Tibial artery (tissue), 4 donors: ENCODE data around the gene IDH3B.
A peak's percentile ranks its signal among the peaks of the same experiment; 100 is the strongest.

Source experiments
- DNase-seq, 2 donors: peaks; one replicate each; pipeline ENCODE4 v3.0.0-alpha.2; 2019
- H3K27ac ChIP-seq, 2 donors: fragments of 200-600 bp; sonication (generic) in 1 of 2; 1 replicate in 1 of 2; 2 replicates in 1 of 2; pipeline ENCODE4 v1.5.1; 2018 to 2019; ENCODE audit warnings: mild to moderate bottlenecking in 1 of 2
- H3K27me3 ChIP-seq, 2 donors: fragments of 200-600 bp; sonication (generic) in 1 of 2; one replicate each; pipeline versions ENCODE4 v1.5.1 to v1.6.0; 2016 to 2019
- H3K36me3 ChIP-seq, 3 donors: fragments of 200-600 bp; sonication (generic) in 2 of 3; one replicate each; pipeline ENCODE4 v1.5.1; 2016 to 2019; ENCODE audit warnings: mild to moderate bottlenecking in 2 of 3
- H3K4me1 ChIP-seq, 4 donors: fragments of 200-600 bp; sonication (generic) in 2 of 4; 1 replicate in 3 of 4; 2 replicates in 1 of 4; pipeline ENCODE4 v1.5.1; 2016 to 2019
- H3K4me3 ChIP-seq, 2 donors: fragments of 200-600 bp; sonication (generic) in 1 of 2; 1 replicate in 1 of 2; 2 replicates in 1 of 2; pipeline ENCODE4 v1.5.1; 2018 to 2019; ENCODE audit warnings: mild to moderate bottlenecking in 2 of 2
- H3K9me3 ChIP-seq, 3 donors: fragments of 200-600 bp; sonication (generic) in 1 of 3; one replicate each; pipeline ENCODE4 v1.5.1; 2016 to 2019
- intact Hi-C: fragments of 100-400 bp; cut with DNase I; formaldehyde crosslinking; loops from one replicate; pipeline ENCODE4 v1.15.0; 2023; ENCODE audit warnings: low total_unique reads
- TF ChIP-seq, protein P1 (sequence below), 2 experiments: fragments of 200-600 bp in 1 of 2; fragments of 450-650 bp in 1 of 2; IDR thresholded peaks; one replicate each; pipeline ENCODE4 v1.5.1; 2017 to 2019; ENCODE audit warnings: antibody characterized with exemption in 2 of 2, mild to moderate bottlenecking in 1 of 2, moderate library complexity in 1 of 2

Gene IDH3B

DNA sequence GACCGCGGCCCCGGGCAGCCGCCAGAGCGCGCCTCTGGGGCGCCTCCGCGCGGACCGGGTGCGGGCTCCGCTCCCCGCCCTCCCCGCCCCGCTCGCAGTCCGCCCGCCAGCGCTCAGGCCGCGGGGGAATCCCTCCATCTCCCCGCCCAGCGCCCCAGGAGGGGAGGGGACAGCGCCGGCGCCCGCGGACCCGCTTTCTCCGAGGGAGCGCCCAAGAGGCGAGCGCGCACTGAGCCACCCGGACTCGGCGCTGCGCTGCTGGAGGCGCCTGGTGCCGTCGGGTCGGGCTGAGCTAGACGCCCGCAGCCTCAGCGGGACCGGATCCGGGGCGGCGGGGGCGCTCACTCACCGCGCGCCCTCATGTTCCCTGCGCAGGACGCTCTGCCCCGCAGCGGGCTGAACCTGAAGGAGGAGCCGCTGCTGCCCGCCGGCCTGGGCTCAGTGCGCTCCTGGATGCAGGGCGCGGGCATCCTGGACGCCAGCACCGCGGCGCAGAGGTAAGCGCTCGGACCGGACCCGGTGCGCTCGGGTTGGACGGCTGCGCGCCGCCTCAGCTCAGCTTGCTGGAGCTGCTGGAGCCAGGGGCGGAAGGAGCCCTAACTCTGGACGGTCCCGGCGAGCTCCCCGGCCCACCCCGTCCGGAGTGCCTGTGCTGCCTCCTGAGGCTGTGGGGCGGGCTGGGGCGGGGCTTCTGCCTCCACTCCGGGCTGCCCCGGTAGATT is 29.4 kb upstream of the IDH3B start:
- peaks cover 0 to 16% (median 14%) of the 10 kb centered on the region in 4 donors for H3K4me1 ChIP-seq
- H3K9me3 ChIP-seq, result no peaks in the 10 kb centered on the region
- peak overlapping the region; percentile 44 to 57 for H3K27ac ChIP-seq
- peaks cover 0 to 14% of the 10 kb centered on the region in 2 donors for H3K27me3 ChIP-seq
- peak in 1 of 2 donors; percentile 66 for DNase-seq
- TF ChIP-seq, protein P1, sequence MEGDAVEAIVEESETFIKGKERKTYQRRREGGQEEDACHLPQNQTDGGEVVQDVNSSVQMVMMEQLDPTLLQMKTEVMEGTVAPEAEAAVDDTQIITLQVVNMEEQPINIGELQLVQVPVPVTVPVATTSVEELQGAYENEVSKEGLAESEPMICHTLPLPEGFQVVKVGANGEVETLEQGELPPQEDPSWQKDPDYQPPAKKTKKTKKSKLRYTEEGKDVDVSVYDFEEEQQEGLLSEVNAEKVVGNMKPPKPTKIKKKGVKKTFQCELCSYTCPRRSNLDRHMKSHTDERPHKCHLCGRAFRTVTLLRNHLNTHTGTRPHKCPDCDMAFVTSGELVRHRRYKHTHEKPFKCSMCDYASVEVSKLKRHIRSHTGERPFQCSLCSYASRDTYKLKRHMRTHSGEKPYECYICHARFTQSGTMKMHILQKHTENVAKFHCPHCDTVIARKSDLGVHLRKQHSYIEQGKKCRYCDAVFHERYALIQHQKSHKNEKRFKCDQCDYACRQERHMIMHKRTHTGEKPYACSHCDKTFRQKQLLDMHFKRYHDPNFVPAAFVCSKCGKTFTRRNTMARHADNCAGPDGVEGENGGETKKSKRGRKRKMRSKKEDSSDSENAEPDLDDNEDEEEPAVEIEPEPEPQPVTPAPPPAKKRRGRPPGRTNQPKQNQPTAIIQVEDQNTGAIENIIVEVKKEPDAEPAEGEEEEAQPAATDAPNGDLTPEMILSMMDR (IDR thresholded peaks at IDR 0.05), result no peak
- peak overlapping the region; percentile 60 for H3K4me3 ChIP-seq
- intact Hi-C loops, result loop anchor here (2.0 to 10.0 kb wide), 3 partner anchors 41 to 181 kb away; partner anchors contain the start of genes NOP56 and PTPRA
- no peaks in the 10 kb centered on the region for H3K36me3 ChIP-seq

DNA sequence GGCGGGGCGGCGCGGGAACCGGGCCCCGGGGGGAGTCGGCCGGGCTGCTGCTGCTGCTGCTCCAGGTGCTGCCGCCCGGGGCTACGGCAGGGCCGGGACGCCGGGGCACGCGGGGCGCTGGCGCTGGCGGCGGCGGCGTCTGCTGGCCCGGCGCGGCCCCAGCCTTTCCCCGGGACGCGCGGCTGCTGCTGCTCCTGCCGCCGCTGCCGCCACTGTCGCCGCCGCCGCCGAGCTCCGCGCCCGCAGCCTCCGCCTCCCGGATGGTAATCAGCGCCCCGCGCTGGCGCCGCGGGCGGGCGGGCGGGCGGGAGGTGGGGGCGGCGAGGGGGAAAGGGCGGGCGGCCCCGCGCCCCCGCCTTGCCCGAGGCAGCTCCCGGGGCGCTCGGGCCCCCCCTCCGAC is 28.9 kb upstream of the IDH3B start:
- Histone ChIP-seq H3K4me1 (peaks cover 0 to 16% (median 14%) of the 10 kb centered on the region in 4 donors), H3K36me3 (no peaks in the 10 kb centered on the region), H3K27me3 (peaks cover 0 to 14% of the 10 kb centered on the region in 2 donors), H3K4me3 (peak overlapping the region; percentile 60), H3K27ac (peak overlapping the region in 1 of 2 donors; percentile 44), H3K9me3 (no peaks in the 10 kb centered on the region)
- TF ChIP-seq, protein P1 (IDR thresholded peaks at IDR 0.05), result no peak
- DNase-seq, result no peak
- intact Hi-C loops, result loop anchor here (2.0 to 10.0 kb wide), 3 partner anchors 40 to 182 kb away; partner anchors contain the start of genes NOP56 and PTPRA

DNA sequence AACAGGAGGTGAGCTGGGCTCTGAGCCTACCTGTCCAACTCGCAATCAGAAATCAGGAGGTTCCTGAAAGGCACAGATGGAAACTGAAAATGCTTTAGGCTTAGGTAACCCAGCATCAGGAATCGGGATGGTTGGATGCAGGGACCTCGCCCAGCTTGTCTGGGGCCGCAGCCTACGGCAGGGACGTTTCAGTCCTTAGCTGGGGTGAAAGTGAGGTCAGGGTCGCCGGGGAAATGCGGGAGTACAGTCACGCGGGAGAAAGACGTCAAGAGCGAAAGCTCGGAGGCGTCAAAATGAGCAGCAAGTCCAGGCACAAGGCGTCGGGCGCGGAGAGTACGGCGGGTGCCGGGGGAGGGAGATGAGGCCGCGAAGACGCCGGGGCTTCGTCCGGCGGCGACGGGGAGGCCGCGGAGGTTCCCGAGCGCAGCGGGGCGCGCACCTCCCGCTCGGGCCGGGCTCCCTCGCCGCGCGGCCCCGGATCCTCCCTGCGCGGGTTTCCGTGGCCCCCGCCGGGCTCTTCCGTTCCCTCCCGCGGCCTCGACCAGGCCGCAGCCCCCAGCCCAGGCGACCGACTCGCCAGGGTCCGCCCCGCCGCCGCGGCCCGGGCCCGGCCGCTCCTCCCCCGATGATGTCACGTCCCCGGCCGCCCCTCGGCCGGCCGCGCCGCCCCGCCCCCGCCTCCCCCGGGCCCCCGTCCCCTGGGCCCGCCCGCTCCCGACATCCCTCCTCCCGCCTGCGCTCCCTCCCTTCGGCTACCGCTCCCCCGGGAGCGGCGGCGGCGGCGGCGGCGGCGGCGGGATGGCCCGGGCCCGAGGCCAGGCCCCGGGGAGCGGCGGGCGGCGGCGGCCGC is 28.2 kb upstream of the IDH3B start, which contains the start of gene EBF4:
Gene EBF4, plus strand, starts transcription at position 745 of the 850 bp plus-strand sequence. CDS start 866 bp downstream, outside the sequence.
- DNase-seq, result peak in 1 of 2 donors; percentile 75
- intact Hi-C loops, result loop anchor here (2.0 to 10.0 kb wide), 3 partner anchors 39 to 183 kb away; partner anchors contain the start of genes NOP56 and PTPRA
- H3K36me3 ChIP-seq, result no peaks in the 10 kb centered on the region
- peaks cover 0 to 16% of the 10 kb centered on the region in 2 donors for H3K27me3 ChIP-seq
- H3K9me3 ChIP-seq, result no peaks in the 10 kb centered on the region
- TF ChIP-seq, protein P1 (IDR thresholded peaks at IDR 0.05), result no peak
- H3K27ac ChIP-seq, result peak within 1 kb of the TSS; percentile 75 to 85
- H3K4me1 ChIP-seq, result peaks cover 0 to 16% (median 14%) of the 10 kb centered on the region in 4 donors
- peak within 1 kb of the TSS; percentile 60 for H3K4me3 ChIP-seq

GRCh38 chr20:2691663-2692035 is 27.6 kb upstream of the IDH3B start:
- peak overlapping the region; percentile 75 to 85 for H3K27ac ChIP-seq
- TF ChIP-seq, protein P1 (IDR thresholded peaks at IDR 0.05), result no peak
- H3K36me3 ChIP-seq, result no peaks in the 10 kb centered on the region
- peaks cover 0 to 16% (median 14%) of the 10 kb centered on the region in 4 donors for H3K4me1 ChIP-seq
- intact Hi-C loops, result loop anchor here (2.0 to 10.0 kb wide), 3 partner anchors 39 to 183 kb away; partner anchors contain the start of genes NOP56 and PTPRA
- peak overlapping the region; percentile 60 for H3K4me3 ChIP-seq
- no peaks in the 10 kb centered on the region for H3K9me3 ChIP-seq
- no peak for DNase-seq
- H3K27me3 ChIP-seq, result peaks cover 0 to 22% of the 10 kb centered on the region in 2 donors

GRCh38 chr20:2691127-2691526 is 27.1 kb upstream of the IDH3B start:
- H3K27ac ChIP-seq, result peak overlapping the region in 1 of 2 donors; percentile 85
- H3K4me1 ChIP-seq, result peaks cover 0 to 16% (median 14%) of the 10 kb centered on the region in 4 donors
- H3K4me3 ChIP-seq, result no peak overlapping the region
- peaks cover 0 to 26% of the 10 kb centered on the region in 2 donors for H3K27me3 ChIP-seq
- H3K9me3 ChIP-seq, result no peaks in the 10 kb centered on the region
- peak in 1 of 2 donors; percentile 37 for DNase-seq
- intact Hi-C loops, result loop anchor here (10.0 kb wide), 2 partner anchors 144 to 184 kb away; partner anchors contain the start of gene PTPRA
- TF ChIP-seq, protein P1 (IDR thresholded peaks at IDR 0.05), result no peak
- H3K36me3 ChIP-seq, result no peaks in the 10 kb centered on the region
